HG02610 (cell line): ENCODE data around the gene SF3B5.
"Not testable (repeated sequence)": the region's sequence is repeated elsewhere in the genome, so short reads cannot be mapped to it uniquely, and the experiment has no call there.

ENCODE experiments used
- ATAC-seq: cut with Tn5 transposase; IDR thresholded peaks from one replicate; pipeline ENCODE4 v1.9.1; 2021; ENCODE audit warnings: mild to moderate bottlenecking, moderate library complexity; ENCODE audit not compliant: unreplicated experiment

The SF3B5 gene

GRCh38 chr6:144095134-144096002, at the start of gene SF3B5:
Gene SF3B5 (minus strand): TSS chr6:144095573. CDS start chr6:144095497, 76 bp downstream.
- peak; percentile 93 for ATAC-seq

GRCh38 chr6:144144996-144145395, 49.6 kb upstream of the SF3B5 start:
- no peak for ATAC-seq

GRCh38 chr6:144143878-144144277, 48.5 kb upstream of the SF3B5 start:
- no peak for ATAC-seq

- no peak for ATAC-seq
These were observed 47.7 kb upstream of the SF3B5 start for GRCh38 chr6:144143106-144143505.

GRCh38 chr6:144141470-144141869, 46.1 kb upstream of the SF3B5 start:
- no peak for ATAC-seq

- peak; percentile 97 for ATAC-seq
These were observed 45.5 kb upstream of the SF3B5 start for GRCh38 chr6:144140867-144141266.

- ATAC-seq, result no peak
These were observed 44.4 kb upstream of the SF3B5 start for GRCh38 chr6:144139817-144140216.

GRCh38 chr6:144138542-144138941, 43.2 kb upstream of the SF3B5 start:
- no peak for ATAC-seq

- ATAC-seq, result no peak
These were observed 39.4 kb upstream of the SF3B5 start for GRCh38 chr6:144134737-144135136.

GRCh38 chr6:144134176-144134575, 38.8 kb upstream of the SF3B5 start:
- no peak for ATAC-seq

- ATAC-seq, result no peak
These were observed 38.0 kb upstream of the SF3B5 start for GRCh38 chr6:144133225-144133821.

- ATAC-seq, result not testable (repeated sequence)
These were observed 36.9 kb upstream of the SF3B5 start for GRCh38 chr6:144132167-144132690.

GRCh38 chr6:144131248-144131709, 35.9 kb upstream of the SF3B5 start:
- peak; percentile 89 for ATAC-seq

GRCh38 chr6:144129469-144129868, 34.1 kb upstream of the SF3B5 start:
- ATAC-seq, result no peak

- no peak for ATAC-seq
These were observed 31.7 kb upstream of the SF3B5 start for GRCh38 chr6:144127097-144127496.

- no peak for ATAC-seq
These were observed 28.5 kb upstream of the SF3B5 start for GRCh38 chr6:144123836-144124235.

- no peak for ATAC-seq
These were observed 28.0 kb upstream of the SF3B5 start for GRCh38 chr6:144123421-144123820.

GRCh38 chr6:144122861-144123260, 27.5 kb upstream of the SF3B5 start:
- no peak for ATAC-seq

GRCh38 chr6:144119376-144119775, 24.0 kb upstream of the SF3B5 start:
- no peak for ATAC-seq

GRCh38 chr6:144115219-144115618, 19.8 kb upstream of the SF3B5 start:
- no peak for ATAC-seq

GRCh38 chr6:144113366-144113765, 18.0 kb upstream of the SF3B5 start:
- ATAC-seq, result no peak

GRCh38 chr6:144110210-144110609, 14.8 kb upstream of the SF3B5 start:
- ATAC-seq, result no peak
